Duodenal mucosa (tissue), 2 donors: Measurements from ENCODE around the gene NAT8L.

Experiments
- H3K27ac ChIP-seq: one replicate; pipeline ENCODE4 v1.7.0; 2013; ENCODE audit warnings: low read depth, low read length
- H3K27me3 ChIP-seq, 2 donors: one replicate each; pipeline ENCODE4 v1.7.0; 2013; ENCODE audit warnings: low read length in 2 of 2, control low read depth in 1 of 2; ENCODE audit not compliant: insufficient read depth in 2 of 2, control insufficient read depth in 1 of 2
- H3K36me3 ChIP-seq, 2 donors: one replicate each; pipeline ENCODE4 v1.7.0; 2013; ENCODE audit warnings: low read length in 2 of 2, control low read depth in 1 of 2; ENCODE audit not compliant: insufficient read depth in 2 of 2, control insufficient read depth in 1 of 2
- H3K4me1 ChIP-seq, 2 donors: one replicate each; pipeline ENCODE4 v1.7.0; 2013; ENCODE audit warnings: low read length in 2 of 2, control low read depth in 1 of 2; ENCODE audit not compliant: insufficient read depth in 2 of 2, control insufficient read depth in 1 of 2
- H3K4me3 ChIP-seq, 2 donors: one replicate each; pipeline ENCODE4 v1.7.0; 2013; ENCODE audit warnings: low read length in 2 of 2, low read depth in 1 of 2
- H3K9ac ChIP-seq, 2 donors: one replicate each; pipeline ENCODE4 v1.7.0; 2013; ENCODE audit warnings: low read length in 2 of 2, low read depth in 1 of 2
- H3K9me3 ChIP-seq, 2 donors: one replicate each; pipeline ENCODE4 v1.7.0; 2013; ENCODE audit warnings: low read length in 2 of 2, control low read depth in 1 of 2; ENCODE audit not compliant: control insufficient read depth in 1 of 2

NAT8L gene

DNA sequence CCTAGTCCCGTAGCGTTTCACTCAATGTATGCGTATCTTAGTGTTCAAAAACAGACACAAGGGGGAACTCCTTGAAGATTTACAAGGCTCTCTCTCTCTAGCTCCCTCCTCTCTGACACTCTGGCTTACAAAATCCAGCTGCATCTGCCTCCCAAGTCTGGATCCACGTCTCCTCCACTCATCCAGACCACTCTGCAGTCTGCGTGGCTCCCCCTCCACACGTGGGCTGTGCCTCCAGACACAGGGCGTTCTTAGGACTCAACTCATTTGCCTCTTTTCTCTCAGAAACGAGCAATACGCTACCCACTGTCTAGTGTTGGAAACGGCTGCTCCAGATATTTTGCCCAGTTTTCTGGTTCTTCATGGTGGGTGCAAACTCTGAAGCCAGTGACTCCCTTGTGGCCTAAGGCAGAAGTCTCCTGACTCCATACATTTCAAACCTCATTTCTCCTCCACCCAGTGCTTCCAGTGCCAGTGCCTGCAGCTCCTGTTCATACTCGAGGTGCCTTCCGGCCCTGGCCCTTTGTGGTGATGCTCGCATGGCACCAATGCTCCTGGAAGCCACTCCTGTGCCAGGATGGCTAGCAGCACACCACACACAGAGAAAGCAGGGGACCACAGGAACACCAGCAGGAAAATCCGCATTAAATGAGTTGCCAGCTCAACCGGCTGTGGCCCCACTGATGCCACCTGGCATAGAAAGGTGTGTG, 24.1 kb downstream of the NAT8L start:
- no peak overlapping the region for H3K27ac ChIP-seq
- no peaks in the 10 kb centered on the region for H3K36me3 ChIP-seq
- H3K9ac ChIP-seq = no peak overlapping the region
- H3K4me1 ChIP-seq = no peaks in the 10 kb centered on the region
- no peak overlapping the region for H3K4me3 ChIP-seq
- no peaks in the 10 kb centered on the region for H3K9me3 ChIP-seq
- H3K27me3 ChIP-seq = no peaks in the 10 kb centered on the region

DNA sequence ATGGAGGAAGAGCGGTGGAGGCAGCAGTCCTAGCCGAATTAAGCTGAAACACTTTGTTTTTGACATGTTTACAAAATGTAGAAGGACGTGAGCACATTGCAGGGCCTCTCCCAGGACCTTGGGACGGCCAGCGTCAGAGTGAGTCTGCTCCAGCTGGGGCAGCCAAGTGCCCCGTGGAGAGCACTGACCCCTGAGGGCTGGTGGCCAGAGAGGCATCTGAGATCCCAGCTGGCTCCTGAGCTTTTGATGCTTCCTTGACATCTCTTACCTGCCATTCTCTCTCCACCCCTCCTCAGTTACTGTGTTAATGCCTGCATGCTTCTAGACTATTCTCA, 24.7 kb downstream of the NAT8L start:
- H3K27ac ChIP-seq = no peak overlapping the region
- H3K9me3 ChIP-seq = no peaks in the 10 kb centered on the region

GRCh38 chr4:2084316-2084715, 25.2 kb downstream of the NAT8L start:
- Histone ChIP-seq H3K27ac (no peak overlapping the region), H3K9me3 (no peaks in the 10 kb centered on the region), H3K27me3 (no peaks in the 10 kb centered on the region), H3K4me1 (no peaks in the 10 kb centered on the region), H3K4me3 (no peak overlapping the region), H3K36me3 (no peaks in the 10 kb centered on the region), H3K9ac (no peak overlapping the region)

More for the DNA sequence above, 24.7 kb downstream of the NAT8L start:
- H3K4me1 ChIP-seq = no peaks in the 10 kb centered on the region
- H3K4me3 ChIP-seq = no peak overlapping the region
- no peak overlapping the region for H3K9ac ChIP-seq
- H3K36me3 ChIP-seq = no peaks in the 10 kb centered on the region
- H3K27me3 ChIP-seq = no peaks in the 10 kb centered on the region

GRCh38 chr4:2085496-2085901, 26.4 kb downstream of the NAT8L start:
- Histone ChIP-seq H3K4me1 (no peaks in the 10 kb centered on the region), H3K4me3 (no peak overlapping the region), H3K27me3 (no peaks in the 10 kb centered on the region), H3K9ac (no peak overlapping the region), H3K27ac (no peak overlapping the region), H3K36me3 (no peaks in the 10 kb centered on the region), H3K9me3 (no peaks in the 10 kb centered on the region)

- Histone ChIP-seq H3K4me3 (no peak overlapping the region), H3K27me3 (no peaks in the 10 kb centered on the region), H3K9ac (no peak overlapping the region), H3K9me3 (no peaks in the 10 kb centered on the region), H3K4me1 (no peaks in the 10 kb centered on the region), H3K36me3 (no peaks in the 10 kb centered on the region), H3K27ac (no peak overlapping the region)
Observed at GRCh38 chr4:2087170-2087569, 28.0 kb downstream of the NAT8L start.

- no peaks in the 10 kb centered on the region for H3K4me1 ChIP-seq
- H3K36me3 ChIP-seq = no peaks in the 10 kb centered on the region
- no peak overlapping the region for H3K27ac ChIP-seq
- H3K9ac ChIP-seq = no peak overlapping the region
- H3K4me3 ChIP-seq = no peak overlapping the region
- no peaks in the 10 kb centered on the region for H3K9me3 ChIP-seq
- no peaks in the 10 kb centered on the region for H3K27me3 ChIP-seq
Observed at GRCh38 chr4:2089222-2089621, 30.1 kb downstream of the NAT8L start.

GRCh38 chr4:2090642-2091041, 31.5 kb downstream of the NAT8L start:
- no peaks in the 10 kb centered on the region for H3K4me1 ChIP-seq
- no peak overlapping the region for H3K9ac ChIP-seq
- no peaks in the 10 kb centered on the region for H3K9me3 ChIP-seq
- H3K4me3 ChIP-seq = no peak overlapping the region
- no peaks in the 10 kb centered on the region for H3K36me3 ChIP-seq
- no peak overlapping the region for H3K27ac ChIP-seq
- H3K27me3 ChIP-seq = no peaks in the 10 kb centered on the region

DNA sequence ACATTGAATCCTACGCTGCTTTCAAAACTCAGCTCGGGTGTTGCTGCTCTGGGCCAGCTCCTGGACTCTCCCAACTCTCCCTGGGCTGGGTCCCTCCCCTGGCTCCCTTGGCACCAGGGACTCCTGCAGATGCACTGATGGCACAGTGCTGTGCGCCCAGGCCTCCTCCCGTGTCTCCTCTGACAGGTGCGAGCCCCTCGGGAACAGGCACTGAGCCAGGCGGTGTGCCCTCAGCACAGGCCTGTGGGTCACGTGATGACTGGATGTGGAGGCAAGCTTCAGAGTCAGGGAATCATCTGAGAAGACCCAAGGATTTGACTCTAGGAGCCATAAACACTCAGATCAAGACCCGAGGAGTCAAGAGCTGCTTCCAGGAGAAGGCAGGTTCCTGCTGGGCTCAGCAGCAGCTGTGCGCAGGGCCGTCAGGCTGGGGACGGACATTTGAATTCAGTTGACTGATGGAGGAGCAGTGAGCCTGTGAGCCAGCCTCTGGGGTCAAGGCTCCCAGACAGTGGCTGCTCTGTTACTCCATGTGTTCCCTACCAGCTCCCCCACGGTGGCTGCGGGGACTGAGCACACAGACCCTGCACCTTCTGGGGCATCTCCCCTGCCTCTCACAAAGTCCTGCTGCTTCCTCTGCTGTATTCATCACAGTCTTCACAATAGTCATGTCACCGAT, 33.0 kb downstream of the NAT8L start:
- no peak overlapping the region for H3K4me3 ChIP-seq

DNA sequence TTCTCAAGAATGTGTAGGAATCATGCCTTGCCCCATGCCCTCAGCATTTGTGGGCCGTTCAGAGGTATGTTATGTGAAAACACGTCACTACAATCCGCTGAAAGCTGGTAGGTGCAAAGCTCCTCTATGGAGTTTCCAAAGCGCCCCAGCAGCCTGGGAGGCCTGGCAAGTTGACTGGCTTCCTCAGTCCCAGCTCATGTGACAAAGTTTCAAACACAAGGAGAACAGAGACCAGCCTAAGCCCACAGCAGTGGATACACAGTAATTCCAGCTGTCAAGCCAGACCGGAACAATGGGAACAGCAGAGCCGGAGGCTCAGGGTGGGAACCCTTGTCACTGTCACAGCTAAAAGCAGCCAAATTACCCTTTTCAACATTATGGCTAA, 33.5 kb downstream of the NAT8L start:
- Histone ChIP-seq H3K27ac (no peak overlapping the region), H3K9ac (no peak overlapping the region), H3K27me3 (no peaks in the 10 kb centered on the region)

More for the DNA sequence above, 33.0 kb downstream of the NAT8L start:
- Histone ChIP-seq H3K9me3 (peaks cover 4 to 7% of the 10 kb centered on the region in 2 donors), H3K4me1 (no peaks in the 10 kb centered on the region), H3K27ac (no peak overlapping the region), H3K9ac (no peak overlapping the region), H3K36me3 (no peaks in the 10 kb centered on the region), H3K27me3 (no peaks in the 10 kb centered on the region)

DNA sequence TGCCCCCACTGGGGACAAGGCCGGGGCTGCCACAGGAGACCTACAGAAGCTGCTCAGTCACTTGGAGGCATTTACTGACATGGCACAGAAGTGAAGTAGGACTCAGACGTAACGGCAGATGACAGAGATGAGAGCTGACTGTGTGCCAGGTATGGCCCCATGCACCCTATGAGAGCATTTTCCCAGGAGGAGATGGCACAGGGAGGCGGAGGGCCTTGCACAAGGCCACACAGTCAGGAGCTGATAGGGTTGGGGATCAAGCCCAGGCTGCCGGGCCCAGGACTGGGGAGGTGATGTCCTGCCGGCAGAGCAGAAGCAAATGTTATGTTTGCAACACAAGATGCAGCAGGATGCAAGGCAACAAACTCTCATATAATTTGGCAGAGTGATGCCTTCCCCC, 34.1 kb downstream of the NAT8L start:
- Histone ChIP-seq H3K36me3 (no peaks in the 10 kb centered on the region), H3K9me3 (peaks cover 4 to 8% of the 10 kb centered on the region in 2 donors), H3K4me1 (no peaks in the 10 kb centered on the region), H3K27me3 (no peaks in the 10 kb centered on the region), H3K9ac (no peak overlapping the region), H3K4me3 (no peak overlapping the region), H3K27ac (no peak overlapping the region)

More for the DNA sequence above, 33.5 kb downstream of the NAT8L start:
- no peaks in the 10 kb centered on the region for H3K4me1 ChIP-seq
- peaks cover 4 to 8% of the 10 kb centered on the region in 2 donors for H3K9me3 ChIP-seq
- H3K4me3 ChIP-seq = no peak overlapping the region
- no peaks in the 10 kb centered on the region for H3K36me3 ChIP-seq
